Activated naive CD8-positive, alpha-beta T cell (primary cell): Measurements from ENCODE around the gene STAT6.

Experiments used
- H3K27ac Mint-ChIP-seq: one replicate; pipeline ENCODE4 v1.8.0; 2021; ENCODE audit warnings: mixed read lengths
- H3K27me3 Mint-ChIP-seq: one replicate; pipeline ENCODE4 v1.8.0; 2021; ENCODE audit warnings: mixed read lengths
- H3K36me3 Mint-ChIP-seq: one replicate; pipeline ENCODE4 v1.8.0; 2021; ENCODE audit warnings: mixed read lengths
- H3K4me1 Mint-ChIP-seq: one replicate; pipeline ENCODE4 v1.8.0; 2021; ENCODE audit warnings: low read depth, mixed read lengths
- H3K4me3 Mint-ChIP-seq: one replicate; pipeline ENCODE4 v1.8.0; 2021; ENCODE audit warnings: mild to moderate bottlenecking, mixed read lengths
- H3K9me3 Mint-ChIP-seq: one replicate; pipeline ENCODE4 v1.8.0; 2021; ENCODE audit warnings: low read depth, mixed read lengths

Gene STAT6

GRCh38 chr12:57104292-57104910, 6.8 kb downstream of the STAT6 start:
- no peaks in the 10 kb centered on the region for H3K9me3 Mint-ChIP-seq
- H3K4me1 Mint-ChIP-seq: peaks cover 75% of the 10 kb centered on the region
- no peak overlapping the region for H3K4me3 Mint-ChIP-seq
- H3K27ac Mint-ChIP-seq: peak overlapping the region; percentile 75
- peaks cover 2% of the 10 kb centered on the region for H3K36me3 Mint-ChIP-seq
- H3K27me3 Mint-ChIP-seq: no peaks in the 10 kb centered on the region

GRCh38 chr12:57103856-57104255, 7.3 kb downstream of the STAT6 start:
- Mint-ChIP-seq H3K36me3 (peaks cover 2% of the 10 kb centered on the region), H3K27me3 (no peaks in the 10 kb centered on the region), H3K4me3 (peak overlapping the region; percentile 17), H3K4me1 (peaks cover 75% of the 10 kb centered on the region), H3K9me3 (no peaks in the 10 kb centered on the region), H3K27ac (peak overlapping the region; percentile 54)

- H3K4me3 Mint-ChIP-seq: no peak overlapping the region
- peak overlapping the region; percentile 81 for H3K27ac Mint-ChIP-seq
- no peaks in the 10 kb centered on the region for H3K27me3 Mint-ChIP-seq
- H3K36me3 Mint-ChIP-seq: peaks cover under 1% of the 10 kb centered on the region
- peaks cover 62% of the 10 kb centered on the region for H3K4me1 Mint-ChIP-seq
- H3K9me3 Mint-ChIP-seq: no peaks in the 10 kb centered on the region
Measured at GRCh38 chr12:57101892-57102695, 9.1 kb downstream of the STAT6 start.

DNA sequence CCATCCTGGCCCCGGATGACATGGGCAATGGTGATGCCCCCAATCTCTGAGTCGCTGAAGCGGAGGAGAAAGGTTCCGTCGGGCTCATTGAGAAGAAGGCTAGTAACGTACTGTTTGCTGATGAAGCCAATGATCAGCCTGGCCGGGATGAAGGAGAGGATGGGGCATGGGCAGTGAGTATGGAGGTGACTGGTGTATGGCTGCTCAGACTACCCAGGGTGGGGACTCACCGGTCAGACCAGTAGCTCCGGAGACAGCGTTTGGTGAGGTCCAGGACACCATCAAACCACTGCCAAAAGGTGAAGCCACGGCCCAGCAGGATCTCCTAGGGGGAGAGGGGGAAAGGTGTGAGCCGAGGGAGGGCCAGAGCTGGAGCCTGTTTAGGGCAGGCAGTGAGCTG, 11.4 kb downstream of the STAT6 start:
- Mint-ChIP-seq H3K4me3 (no peak overlapping the region), H3K9me3 (no peaks in the 10 kb centered on the region), H3K27me3 (no peaks in the 10 kb centered on the region), H3K4me1 (peaks cover 58% of the 10 kb centered on the region), H3K36me3 (peaks cover 3% of the 10 kb centered on the region), H3K27ac (peak overlapping the region; percentile 86)

- Mint-ChIP-seq H3K27me3 (no peaks in the 10 kb centered on the region), H3K36me3 (peaks cover 3% of the 10 kb centered on the region), H3K4me1 (peaks cover 58% of the 10 kb centered on the region), H3K4me3 (no peak overlapping the region), H3K27ac (peak overlapping the region; percentile 86), H3K9me3 (no peaks in the 10 kb centered on the region)
Measured at GRCh38 chr12:57099047-57099714, 12.0 kb downstream of the STAT6 start.

- peak overlapping the region; percentile 86 for H3K27ac Mint-ChIP-seq
- H3K27me3 Mint-ChIP-seq: no peaks in the 10 kb centered on the region
- H3K4me1 Mint-ChIP-seq: peaks cover 55% of the 10 kb centered on the region
- H3K9me3 Mint-ChIP-seq: no peaks in the 10 kb centered on the region
- peaks cover 3% of the 10 kb centered on the region for H3K36me3 Mint-ChIP-seq
- H3K4me3 Mint-ChIP-seq: no peak overlapping the region
Measured at GRCh38 chr12:57098546-57098945, 12.6 kb downstream of the STAT6 start.

GRCh38 chr12:57097554-57097835, 13.7 kb downstream of the STAT6 start:
- Mint-ChIP-seq H3K4me1 (peaks cover 57% of the 10 kb centered on the region), H3K36me3 (peaks cover 3% of the 10 kb centered on the region), H3K27ac (peak overlapping the region; percentile 74), H3K9me3 (no peaks in the 10 kb centered on the region), H3K27me3 (no peaks in the 10 kb centered on the region), H3K4me3 (no peak overlapping the region)

- peaks cover 3% of the 10 kb centered on the region for H3K36me3 Mint-ChIP-seq
- H3K9me3 Mint-ChIP-seq: no peaks in the 10 kb centered on the region
- peak overlapping the region; percentile 74 for H3K27ac Mint-ChIP-seq
- H3K4me1 Mint-ChIP-seq: peaks cover 56% of the 10 kb centered on the region
- no peak overlapping the region for H3K4me3 Mint-ChIP-seq
- no peaks in the 10 kb centered on the region for H3K27me3 Mint-ChIP-seq
Measured at GRCh38 chr12:57096748-57097553, 14.2 kb downstream of the STAT6 start.

DNA sequence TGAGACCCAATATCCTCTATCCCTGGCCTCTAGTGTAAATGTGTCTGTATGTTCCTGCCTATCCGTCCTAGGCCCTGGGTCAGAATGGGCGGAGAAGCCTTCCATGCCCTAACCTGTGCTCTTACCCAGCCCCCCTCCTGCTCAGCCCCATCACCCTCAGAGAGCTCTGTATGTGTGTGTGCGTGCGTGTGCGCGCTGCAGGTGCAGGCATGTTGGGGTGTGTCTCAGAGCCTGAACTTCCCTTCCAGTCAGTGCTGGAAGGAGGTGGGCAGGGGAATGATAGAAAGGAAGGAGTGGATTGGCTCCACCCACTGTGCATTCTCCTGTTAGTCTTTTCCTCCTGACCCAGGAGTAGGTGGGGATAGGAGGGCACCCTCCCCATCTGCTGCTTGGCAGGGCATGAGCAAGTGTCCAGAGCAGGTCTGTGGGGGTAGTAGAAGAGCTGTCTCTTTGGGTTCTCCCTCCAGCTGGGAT, 15.0 kb downstream of the STAT6 start:
- Mint-ChIP-seq H3K36me3 (peaks cover 3% of the 10 kb centered on the region), H3K27ac (peak overlapping the region; percentile 80), H3K27me3 (no peaks in the 10 kb centered on the region), H3K9me3 (no peaks in the 10 kb centered on the region), H3K4me3 (no peak overlapping the region), H3K4me1 (peaks cover 56% of the 10 kb centered on the region)

DNA sequence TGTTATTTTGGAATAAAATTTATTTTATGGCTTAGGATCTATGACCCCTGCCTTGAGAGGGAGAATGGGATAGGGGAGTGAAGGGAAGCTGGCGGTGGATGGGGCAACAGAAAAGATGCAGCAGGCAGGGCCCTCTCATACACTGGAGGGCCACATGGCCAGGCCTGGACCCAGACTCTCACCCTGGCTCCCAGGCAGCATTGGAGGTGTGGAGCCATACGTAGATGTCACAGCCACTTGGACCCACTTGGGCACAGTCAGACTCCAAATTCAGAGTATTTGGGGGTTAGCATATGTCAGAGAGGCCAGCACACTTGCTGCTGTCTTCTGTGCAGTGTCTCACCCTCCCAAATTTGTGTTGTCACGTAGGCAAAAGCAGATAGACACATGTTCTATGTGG, 15.7 kb downstream of the STAT6 start:
- Mint-ChIP-seq H3K27me3 (no peaks in the 10 kb centered on the region), H3K4me3 (no peak overlapping the region), H3K4me1 (peaks cover 57% of the 10 kb centered on the region), H3K27ac (peak overlapping the region; percentile 80), H3K36me3 (peaks cover 3% of the 10 kb centered on the region), H3K9me3 (no peaks in the 10 kb centered on the region)

DNA sequence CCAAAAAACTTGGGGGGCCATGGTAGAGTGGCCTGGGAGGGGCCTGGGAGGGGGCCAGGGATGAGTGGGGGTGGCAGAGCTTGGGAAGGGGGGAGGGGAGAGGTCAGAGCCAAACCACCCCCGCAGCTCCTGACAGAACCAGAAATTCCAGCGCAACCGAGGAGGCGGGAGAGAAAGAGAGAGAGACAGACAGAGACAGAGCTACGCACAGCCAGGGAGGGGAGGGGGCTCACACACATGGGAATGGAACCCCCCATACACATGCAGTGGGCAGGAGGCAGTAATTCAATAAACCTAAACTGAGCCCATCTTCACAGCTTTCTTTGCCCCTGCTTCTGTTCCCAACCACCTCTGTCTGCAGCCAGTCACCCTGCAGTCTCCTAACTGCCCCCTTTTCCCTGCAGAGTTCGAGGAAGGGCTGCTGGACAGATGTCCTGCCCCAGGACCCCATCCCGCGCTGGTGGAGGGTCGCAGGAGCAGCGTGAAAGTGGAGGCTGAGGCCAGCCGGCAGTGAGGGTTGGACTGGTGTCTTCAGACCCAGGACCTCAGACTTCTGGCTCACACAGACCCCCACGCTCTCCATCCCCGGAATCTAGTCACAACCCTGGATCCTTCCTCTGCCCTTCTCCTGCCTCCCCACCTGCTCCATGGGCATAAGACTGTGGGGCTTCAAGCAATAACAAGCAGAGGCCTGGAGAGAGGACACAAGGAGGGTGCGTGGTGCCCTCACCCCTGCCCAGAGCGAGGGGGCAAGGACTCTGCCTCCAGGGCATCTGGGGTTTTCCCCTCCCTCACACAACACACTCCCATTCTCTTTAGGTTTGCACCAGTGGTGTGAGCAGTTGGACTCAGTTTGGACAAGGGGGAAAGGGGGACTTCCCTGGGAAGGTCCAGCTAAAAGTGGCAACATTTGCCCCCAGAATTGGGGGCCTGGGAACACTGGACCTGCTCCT, 16.7 kb downstream of the STAT6 start:
- Mint-ChIP-seq H3K4me1 (peaks cover 54% of the 10 kb centered on the region), H3K9me3 (no peaks in the 10 kb centered on the region), H3K4me3 (peak overlapping the region; percentile 57)

GRCh38 chr12:57093415-57094207, 17.6 kb downstream of the STAT6 start:
- H3K9me3 Mint-ChIP-seq: no peaks in the 10 kb centered on the region
- H3K27ac Mint-ChIP-seq: peak overlapping the region; percentile 87
- no peaks in the 10 kb centered on the region for H3K27me3 Mint-ChIP-seq
- peak overlapping the region; percentile 80 for H3K4me3 Mint-ChIP-seq
- H3K4me1 Mint-ChIP-seq: peaks cover 52% of the 10 kb centered on the region
- H3K36me3 Mint-ChIP-seq: peaks cover 3% of the 10 kb centered on the region

More for the DNA sequence above, 16.7 kb downstream of the STAT6 start:
- H3K36me3 Mint-ChIP-seq: peaks cover 3% of the 10 kb centered on the region
- no peaks in the 10 kb centered on the region for H3K27me3 Mint-ChIP-seq
- H3K27ac Mint-ChIP-seq: peak overlapping the region; percentile 68

- Mint-ChIP-seq H3K27ac (peak overlapping the region; percentile 83), H3K36me3 (peaks cover 3% of the 10 kb centered on the region), H3K27me3 (no peaks in the 10 kb centered on the region), H3K9me3 (no peaks in the 10 kb centered on the region), H3K4me1 (peaks cover 51% of the 10 kb centered on the region), H3K4me3 (peak overlapping the region; percentile 80)
Measured at GRCh38 chr12:57092876-57093414, 18.2 kb downstream of the STAT6 start.
